Gastroesophageal sphincter (tissue), 4 donors: Measurements from ENCODE around the gene GRK4. TPM values are rescaled to one million over a fixed set of nuclear protein-coding genes. Genes with fewer than 3 reads are reported as not detected.
A peak's percentile ranks its signal among the peaks of the same experiment; 100 is the strongest.

Source experiments
- ATAC-seq: fragments of 150-250 bp; one replicate; pipeline ENCODE4 v1.9.1; 2016; ENCODE audit warnings: mild to moderate bottlenecking, moderate library complexity
- H3K27ac ChIP-seq, 4 donors: fragments of 200-600 bp; sonication (generic) in 3 of 4; 1 replicate in 3 of 4; 2 replicates in 1 of 4; pipeline ENCODE4 v1.5.1; 2016 to 2019
- H3K27me3 ChIP-seq: fragments of 200-600 bp; sonication (generic); one replicate; pipeline ENCODE4 v1.5.1; 2019
- H3K36me3 ChIP-seq, 2 donors: fragments of 200-600 bp; sonication (generic); one replicate each; pipeline ENCODE4 v1.5.1; 2019; ENCODE audit warnings: control low read depth in 1 of 2
- H3K4me1 ChIP-seq, 3 donors: fragments of 200-600 bp; sonication (generic); 1 replicate in 2 of 3; 2 replicates in 1 of 3; pipeline ENCODE4 v1.5.1; 2016 to 2019; ENCODE audit warnings: control low read depth in 2 of 3
- H3K4me3 ChIP-seq, 2 donors: fragments of 200-600 bp; sonication (generic); one replicate each; pipeline ENCODE4 v1.5.1; 2019; ENCODE audit warnings: mild to moderate bottlenecking in 1 of 2, moderate library complexity in 1 of 2
- H3K9me3 ChIP-seq, 3 donors: fragments of 200-600 bp; sonication (generic); one replicate each; pipeline ENCODE4 v1.5.1; 2017 to 2019; ENCODE audit warnings: control low read depth in 2 of 3
- EP300 ChIP-seq: sonication (generic); formaldehyde crosslinking; IDR thresholded peaks from one replicate; pipeline ENCODE4 v1.6.1; 2017; ENCODE audit warnings: antibody characterized with exemption, mild to moderate bottlenecking
- POLR2A ChIP-seq, 2 donors: fragments of 450-650 bp; IDR thresholded peaks; one replicate each; pipeline ENCODE4 v1.6.1; 2017; ENCODE audit warnings: antibody characterized with exemption in 2 of 2, mild to moderate bottlenecking in 2 of 2, moderate library complexity in 1 of 2
- POLR2AphosphoS5 ChIP-seq: sonication (generic); formaldehyde crosslinking; IDR thresholded peaks from one replicate; pipeline ENCODE4 v1.6.1; 2017; ENCODE audit warnings: antibody characterized with exemption
- WGBS, 2 donors: methylation state at CpG; one replicate each; pipeline ENCODE4 v1.1.5; 2018; ENCODE audit warnings: low coverage in 1 of 2; 5-methylcytosine and 5-hydroxymethylcytosine counted together
- total RNA-seq, 4 donors: library from RNA; depleted of rRNA; stranded (reverse); fragments of >200 nt; gene quantifications; one replicate each; pipeline ENCODE4 v1.1.0, GENCODE V29; 2016
- TF ChIP-seq, protein P1 (sequence below), 4 experiments: fragments of 200-600 bp in 2 of 4; fragments of 450-650 bp in 2 of 4; sonication (generic) in 1 of 4; IDR thresholded peaks; one replicate each; pipeline ENCODE4 v1.5.1; 2017 to 2019; ENCODE audit warnings: antibody characterized with exemption in 4 of 4, mild to moderate bottlenecking in 2 of 4, moderate library complexity in 2 of 4

The GRK4 gene
- total RNA-seq, 4 donors from 2014 or later = 4.2 to 9.5 (median 6.2) TPM

- Histone ChIP-seq H3K9me3 (no peaks in the 10 kb centered on the region), H3K4me1 (peaks cover 0 to 40% (median 5%) of the 10 kb centered on the region in 3 donors), H3K27ac (peak overlapping the region in 1 of 4 donors; percentile 73), H3K36me3 (no peaks in the 10 kb centered on the region), H3K4me3 (no peak overlapping the region), H3K27me3 (peaks cover 13% of the 10 kb centered on the region)
- ATAC-seq = no peak
- WGBS, 2 donors = 80 to 89% methylated on average over 10 to 15 of the region's 28 CpGs
- TF ChIP-seq EP300 (no peak), POLR2AphosphoS5 (no peak), POLR2A (IDR thresholded peaks at IDR 0.05) (no peak)
- TF ChIP-seq, protein P1, sequence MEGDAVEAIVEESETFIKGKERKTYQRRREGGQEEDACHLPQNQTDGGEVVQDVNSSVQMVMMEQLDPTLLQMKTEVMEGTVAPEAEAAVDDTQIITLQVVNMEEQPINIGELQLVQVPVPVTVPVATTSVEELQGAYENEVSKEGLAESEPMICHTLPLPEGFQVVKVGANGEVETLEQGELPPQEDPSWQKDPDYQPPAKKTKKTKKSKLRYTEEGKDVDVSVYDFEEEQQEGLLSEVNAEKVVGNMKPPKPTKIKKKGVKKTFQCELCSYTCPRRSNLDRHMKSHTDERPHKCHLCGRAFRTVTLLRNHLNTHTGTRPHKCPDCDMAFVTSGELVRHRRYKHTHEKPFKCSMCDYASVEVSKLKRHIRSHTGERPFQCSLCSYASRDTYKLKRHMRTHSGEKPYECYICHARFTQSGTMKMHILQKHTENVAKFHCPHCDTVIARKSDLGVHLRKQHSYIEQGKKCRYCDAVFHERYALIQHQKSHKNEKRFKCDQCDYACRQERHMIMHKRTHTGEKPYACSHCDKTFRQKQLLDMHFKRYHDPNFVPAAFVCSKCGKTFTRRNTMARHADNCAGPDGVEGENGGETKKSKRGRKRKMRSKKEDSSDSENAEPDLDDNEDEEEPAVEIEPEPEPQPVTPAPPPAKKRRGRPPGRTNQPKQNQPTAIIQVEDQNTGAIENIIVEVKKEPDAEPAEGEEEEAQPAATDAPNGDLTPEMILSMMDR (IDR thresholded peaks at IDR 0.05) = no peak
Observed at GRCh38 chr4:3040452-3041191, 77.3 kb downstream of the GRK4 start.

DNA sequence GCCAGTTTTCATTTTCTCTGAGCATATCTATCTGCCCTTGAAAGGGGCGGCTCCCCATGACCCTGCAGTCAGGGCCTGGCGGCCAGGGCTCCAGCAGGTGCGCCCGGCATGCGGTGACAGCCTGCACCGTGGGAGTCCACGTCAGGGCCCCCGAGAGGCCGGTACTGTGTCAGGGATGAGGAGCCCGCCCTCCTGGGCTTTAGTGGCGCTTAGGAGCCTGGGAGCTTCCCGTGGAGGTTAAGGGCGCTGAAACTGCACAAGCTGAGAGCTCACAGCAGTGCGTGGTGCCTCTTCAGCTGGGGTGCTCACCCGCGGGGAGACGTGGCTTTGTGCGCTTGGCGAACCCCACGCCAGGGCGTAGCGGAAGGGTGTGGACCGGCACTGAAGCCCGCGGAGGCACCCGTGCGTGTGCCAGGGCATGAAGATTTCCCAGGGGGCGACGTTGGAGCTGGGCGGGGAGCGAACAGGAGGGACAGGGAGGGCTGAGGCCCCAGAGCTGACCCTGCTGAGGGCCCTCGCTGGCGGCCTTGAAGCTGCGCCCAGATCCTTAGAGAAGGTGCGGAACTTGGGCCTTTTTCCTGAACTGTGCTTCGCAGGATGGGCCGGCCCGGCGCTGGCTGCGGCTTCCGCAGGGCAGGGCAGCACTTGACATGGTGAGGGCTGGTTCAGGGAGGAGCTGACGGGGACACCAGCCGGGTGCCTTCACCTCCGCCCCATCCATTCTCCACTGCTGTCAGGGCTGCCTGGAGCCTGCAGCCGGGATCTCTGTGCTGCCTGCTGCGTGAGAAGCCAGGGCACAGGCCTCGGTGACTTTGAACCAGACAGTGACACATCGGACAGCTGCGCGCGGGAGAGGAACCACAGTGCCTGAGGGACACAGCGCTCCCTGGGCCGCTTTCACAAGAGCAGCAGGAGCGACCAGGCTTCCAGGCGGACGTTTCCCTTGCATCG, 78.1 kb downstream of the GRK4 start:
- WGBS, 2 donors = no CpG with 5 or more reads among the region's 57 CpGs
- Histone ChIP-seq H3K4me1 (peaks cover 0 to 40% (median 5%) of the 10 kb centered on the region in 3 donors), H3K9me3 (no peaks in the 10 kb centered on the region), H3K27me3 (peaks cover 13% of the 10 kb centered on the region), H3K4me3 (peak overlapping the region; percentile 43 to 49), H3K36me3 (no peaks in the 10 kb centered on the region), H3K27ac (peak overlapping the region in 3 of 4 donors; percentile 48 to 73 (median 67))
- TF ChIP-seq POLR2AphosphoS5 = no peak
- no peak for TF ChIP-seq EP300
- TF ChIP-seq POLR2A (IDR thresholded peaks at IDR 0.05) = no peak
- TF ChIP-seq, protein P1 (IDR thresholded peaks at IDR 0.05) = no peak
- peak; percentile 64 for ATAC-seq

GRCh38 chr4:3042226-3042625, 78.9 kb downstream of the GRK4 start:
- Histone ChIP-seq H3K27ac (peak overlapping the region in 3 of 4 donors; percentile 48 to 73 (median 67)), H3K27me3 (peaks cover 13% of the 10 kb centered on the region), H3K4me3 (peak overlapping the region; percentile 43 to 49), H3K36me3 (no peaks in the 10 kb centered on the region), H3K9me3 (no peaks in the 10 kb centered on the region), H3K4me1 (peaks cover 0 to 37% (median 5%) of the 10 kb centered on the region in 3 donors)
- no peak for TF ChIP-seq POLR2A (IDR thresholded peaks at IDR 0.05)
- TF ChIP-seq EP300 = no peak
- TF ChIP-seq, protein P1 (IDR thresholded peaks at IDR 0.05) = no peak
- no peak for TF ChIP-seq POLR2AphosphoS5
- WGBS, 2 donors = 48 to 67% methylated on average over 2 to 9 of the region's 10 CpGs
- no peak for ATAC-seq

GRCh38 chr4:3043282-3044020, 80.1 kb downstream of the GRK4 start:
- WGBS, 2 donors = 87 to 97% methylated on average over 5 to 11 of the region's 11 CpGs
- peaks cover 0 to 32% (median 5%) of the 10 kb centered on the region in 3 donors for H3K4me1 ChIP-seq
- ATAC-seq = no peak
- H3K27me3 ChIP-seq = peaks cover 13% of the 10 kb centered on the region
- H3K9me3 ChIP-seq = no peaks in the 10 kb centered on the region
- TF ChIP-seq EP300 (no peak), POLR2AphosphoS5 (no peak), POLR2A (IDR thresholded peaks at IDR 0.05) (no peak)
- TF ChIP-seq, protein P1 (IDR thresholded peaks at IDR 0.05) = no peak
- no peak overlapping the region for H3K27ac ChIP-seq
- no peaks in the 10 kb centered on the region for H3K36me3 ChIP-seq
- no peak overlapping the region for H3K4me3 ChIP-seq
